SK-N-SH treated with all-trans-retinoic acid at 6 μM for 48 hours (cell line): ENCODE data around the gene RAPH1.

Source experiments
- ARNTL ChIP-seq: fragments of 450-650 bp; formaldehyde crosslinking; IDR thresholded peaks from 2 replicates; pipeline ENCODE4 v1.5.0; 2020; ENCODE audit warnings: low read depth, mild to moderate bottlenecking, moderate library complexity, borderline replicate concordance
- BACH2 ChIP-seq: fragments of 250-450 bp; sonication (Bioruptor Pico); IDR thresholded peaks from 2 replicates; pipeline ENCODE4 v1.9.0; 2021; ENCODE audit warnings: mild to moderate bottlenecking, borderline replicate concordance
- GLIS3 ChIP-seq: fragments of 250-450 bp; sonication (Bioruptor Pico); IDR thresholded peaks from 2 replicates; pipeline ENCODE4 v1.5.0; 2020; ENCODE audit warnings: mild to moderate bottlenecking, moderate library complexity
- PPARA ChIP-seq: fragments of 250-450 bp; sonication (Bioruptor Pico); IDR thresholded peaks from 2 replicates; pipeline ENCODE4 v1.5.0; 2020; ENCODE audit warnings: mild to moderate bottlenecking, borderline replicate concordance
- RARB ChIP-seq: fragments of 250-450 bp; sonication (Bioruptor Pico); IDR thresholded peaks from 2 replicates; pipeline ENCODE4 v1.8.0; 2021; ENCODE audit warnings: mild to moderate bottlenecking, moderate library complexity
- TSHZ2 ChIP-seq: fragments of 250-450 bp; sonication (Bioruptor Pico); IDR thresholded peaks from 2 replicates; pipeline ENCODE4 v1.5.0; 2020; ENCODE audit warnings: mild to moderate bottlenecking, moderate library complexity
- ZFP30 ChIP-seq: fragments of 450-650 bp; formaldehyde crosslinking; IDR thresholded peaks from 2 replicates; pipeline ENCODE4 v1.5.0; 2022; ENCODE audit warnings: mild to moderate bottlenecking, moderate library complexity
- ZNF565 ChIP-seq: fragments of 450-650 bp; formaldehyde crosslinking; conservative IDR thresholded peaks from 2 replicates; pipeline ENCODE4 v1.5.0; 2020; ENCODE audit warnings: low read depth, mild to moderate bottlenecking, moderate library complexity
- ZNF70 ChIP-seq: fragments of 450-650 bp; formaldehyde crosslinking; IDR thresholded peaks from 2 replicates; pipeline ENCODE4 v1.5.0; 2020; ENCODE audit warnings: mild to moderate bottlenecking, moderate library complexity
- TF ChIP-seq, protein P1 (sequence below): fragments of 250-450 bp; sonication (Bioruptor Pico); IDR thresholded peaks from 2 replicates; pipeline ENCODE4 v1.5.1; 2021; ENCODE audit warnings: mild to moderate bottlenecking, moderate library complexity
- TF ChIP-seq, protein P2 (sequence below): fragments of 250-450 bp; sonication (Bioruptor Pico); IDR thresholded peaks from 2 replicates; pipeline ENCODE4 v1.5.1; 2020; ENCODE audit warnings: low read depth, mild to moderate bottlenecking, moderate library complexity

GRCh38 chr2:203476881-203477280, 58.2 kb downstream of the RAPH1 start:
- TF ChIP-seq ZFP30 (CRISPR knock-in tag) (no peak), TSHZ2 (CRISPR knock-in tag) (no peak), PPARA (CRISPR knock-in tag) (no peak), ZNF565 (CRISPR knock-in tag) (no peak), ARNTL (no peak), ZNF70 (no peak), RARB (CRISPR knock-in tag) (no peak), BACH2 (CRISPR knock-in tag) (no peak), GLIS3 (CRISPR knock-in tag) (no peak)
- TF ChIP-seq, protein P1, sequence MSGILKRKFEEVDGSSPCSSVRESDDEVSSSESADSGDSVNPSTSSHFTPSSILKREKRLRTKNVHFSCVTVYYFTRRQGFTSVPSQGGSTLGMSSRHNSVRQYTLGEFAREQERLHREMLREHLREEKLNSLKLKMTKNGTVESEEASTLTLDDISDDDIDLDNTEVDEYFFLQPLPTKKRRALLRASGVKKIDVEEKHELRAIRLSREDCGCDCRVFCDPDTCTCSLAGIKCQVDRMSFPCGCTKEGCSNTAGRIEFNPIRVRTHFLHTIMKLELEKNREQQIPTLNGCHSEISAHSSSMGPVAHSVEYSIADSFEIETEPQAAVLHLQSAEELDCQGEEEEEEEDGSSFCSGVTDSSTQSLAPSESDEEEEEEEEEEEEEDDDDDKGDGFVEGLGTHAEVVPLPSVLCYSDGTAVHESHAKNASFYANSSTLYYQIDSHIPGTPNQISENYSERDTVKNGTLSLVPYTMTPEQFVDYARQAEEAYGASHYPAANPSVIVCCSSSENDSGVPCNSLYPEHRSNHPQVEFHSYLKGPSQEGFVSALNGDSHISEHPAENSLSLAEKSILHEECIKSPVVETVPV (CRISPR knock-in tag): no peak
- TF ChIP-seq, protein P2, sequence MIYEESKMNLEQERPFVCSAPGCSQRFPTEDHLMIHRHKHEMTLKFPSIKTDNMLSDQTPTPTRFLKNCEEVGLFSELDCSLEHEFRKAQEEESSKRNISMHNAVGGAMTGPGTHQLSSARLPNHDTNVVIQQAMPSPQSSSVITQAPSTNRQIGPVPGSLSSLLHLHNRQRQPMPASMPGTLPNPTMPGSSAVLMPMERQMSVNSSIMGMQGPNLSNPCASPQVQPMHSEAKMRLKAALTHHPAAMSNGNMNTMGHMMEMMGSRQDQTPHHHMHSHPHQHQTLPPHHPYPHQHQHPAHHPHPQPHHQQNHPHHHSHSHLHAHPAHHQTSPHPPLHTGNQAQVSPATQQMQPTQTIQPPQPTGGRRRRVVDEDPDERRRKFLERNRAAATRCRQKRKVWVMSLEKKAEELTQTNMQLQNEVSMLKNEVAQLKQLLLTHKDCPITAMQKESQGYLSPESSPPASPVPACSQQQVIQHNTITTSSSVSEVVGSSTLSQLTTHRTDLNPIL: no peak
